Stomach (tissue), 9 donors: Measurements from ENCODE around the gene MST1. TPM values are rescaled to one million over a fixed set of nuclear protein-coding genes. Genes with fewer than 3 reads are reported as not detected.

Experiments used
- DNase-seq, 2 donors: peaks; one replicate each; pipeline versions ENCODE4 v3.0.0 to v3.0.0-alpha.2; 2013 to 2019
- H3K27ac ChIP-seq, 5 donors: fragments of 200-600 bp in 4 of 5; sonication (generic) in 4 of 5; one replicate each; pipeline ENCODE4 v1.5.1; 2013 to 2019; ENCODE audit warnings: mild to moderate bottlenecking in 1 of 5, moderate library complexity in 1 of 5
- H3K27me3 ChIP-seq, 3 donors: fragments of 200-600 bp; sonication (generic); one replicate each; pipeline ENCODE4 v1.5.1; 2017 to 2019; ENCODE audit warnings: mixed run types in 1 of 3
- H3K36me3 ChIP-seq, 4 donors: fragments of 200-600 bp; sonication (generic); 1 replicate in 3 of 4; 2 replicates in 1 of 4; pipeline ENCODE4 v1.5.1; 2016 to 2019
- H3K4me1 ChIP-seq, 4 donors: fragments of 200-600 bp; sonication (generic); one replicate each; pipeline ENCODE4 v1.5.1; 2016 to 2019
- H3K4me3 ChIP-seq, 4 donors: fragments of 200-600 bp; sonication (generic) in 3 of 4; one replicate each; pipeline ENCODE4 v1.5.1; 2016 to 2019; ENCODE audit warnings: mild to moderate bottlenecking in 1 of 4
- H3K9me3 ChIP-seq, 4 donors: fragments of 200-600 bp; sonication (generic); one replicate each; pipeline ENCODE4 v1.5.1; 2016 to 2019
- EP300 ChIP-seq: sonication (generic); formaldehyde crosslinking; IDR thresholded peaks from one replicate; pipeline ENCODE4 v1.6.1; 2017; ENCODE audit warnings: antibody characterized with exemption
- POLR2A ChIP-seq, 4 donors: fragments of 450-650 bp; IDR thresholded peaks; one replicate each; pipeline ENCODE4 v1.6.1; 2016; ENCODE audit warnings: antibody characterized with exemption in 4 of 4, control low read depth in 2 of 4, mild to moderate bottlenecking in 1 of 4, moderate library complexity in 1 of 4
- POLR2AphosphoS5 ChIP-seq, 3 donors: sonication (generic); formaldehyde crosslinking; IDR thresholded peaks; one replicate each; pipeline ENCODE4 v1.6.1; 2016; ENCODE audit warnings: antibody characterized with exemption in 3 of 3
- WGBS, 5 donors: extraction: QIAGEN DNeasy Blood & Tissue Kit in 3 of 5; methylation state at CpG; one replicate each; pipeline versions ENCODE4 v1.1.5 to v1.1.7; 2013 to 2018; 5-methylcytosine and 5-hydroxymethylcytosine counted together
- intact Hi-C: fragments of 100-400 bp; cut with DNase I; formaldehyde crosslinking; loops from one replicate; pipeline ENCODE4 v1.15.1; 2023; ENCODE audit warnings: low total_unique reads
- polyA plus RNA-seq, 3 donors: library from polyadenylated mRNA; stranded (reverse); fragments of 200-250 nt; gene quantifications; one replicate each; pipeline ENCODE4 v1.2.3, GENCODE V29; 2013
- total RNA-seq, 5 donors: library from RNA; depleted of rRNA; stranded (reverse); fragments of >200 nt; gene quantifications; one replicate each; pipeline versions ENCODE4 v1.1.0 to v1.2.3, GENCODE V29; 2014 to 2016
- TF ChIP-seq, protein P1 (sequence below), 7 experiments: fragments of 450-650 bp in 4 of 7; fragments of 200-600 bp in 3 of 7; sonication (generic) in 3 of 7; IDR thresholded peaks; one replicate each; pipeline ENCODE4 v1.5.1; 2016 to 2019; ENCODE audit warnings: antibody characterized with exemption in 7 of 7, control low read depth in 2 of 7, mild to moderate bottlenecking in 1 of 7
- donor health status: healthy with polysubstance abuse.
- donor health status: Bipolar disorder and iron deficiency.
- donor health status: healthy.

Gene MST1
- total and polyA plus RNA-seq, 8 donors, result 6.7 to 172 (median 19.7) TPM

DNA sequence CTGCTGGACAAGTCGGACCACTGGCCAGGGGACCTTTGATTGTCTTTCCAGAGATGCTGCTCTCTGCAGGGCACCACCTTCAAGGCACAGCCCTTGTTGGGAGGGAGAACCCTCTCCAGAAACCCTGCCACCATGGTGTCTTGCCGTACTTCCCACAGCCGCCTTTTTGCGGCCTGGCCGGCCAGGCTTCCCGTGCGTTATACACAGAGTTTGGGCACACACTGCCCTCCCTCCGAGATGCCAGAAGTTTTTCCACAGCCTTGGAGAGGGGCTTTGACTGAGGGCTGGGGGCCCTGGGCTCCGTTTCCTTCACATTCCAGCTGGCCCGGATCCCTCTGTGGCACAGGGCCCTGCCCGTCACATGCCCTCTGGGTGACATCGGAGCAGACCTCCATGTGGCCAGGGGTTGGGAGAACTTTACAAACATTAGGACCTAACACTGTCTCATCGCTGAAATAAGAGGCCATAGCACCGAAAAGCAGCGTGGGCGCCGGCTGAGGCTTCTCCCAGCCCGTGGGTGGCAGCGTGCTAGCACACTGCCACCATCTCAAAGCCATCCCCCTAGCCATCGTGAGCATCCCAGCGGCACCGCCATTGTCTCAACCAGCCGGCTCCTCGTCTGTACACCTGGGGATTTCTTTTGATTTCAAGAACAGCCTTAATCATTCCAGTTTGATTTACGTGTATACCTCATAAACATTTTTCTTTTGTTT, 21.4 kb downstream of the MST1 start:
- Histone ChIP-seq H3K27me3 (peaks cover 0 to 15% (median 0%) of the 10 kb centered on the region in 3 donors), H3K27ac (no peak overlapping the region), H3K9me3 (no peaks in the 10 kb centered on the region), H3K4me3 (no peak overlapping the region), H3K36me3 (no peaks in the 10 kb centered on the region), H3K4me1 (peaks cover 0 to 40% (median 15%) of the 10 kb centered on the region in 4 donors)
- DNase-seq, result no peak
- TF ChIP-seq POLR2A (IDR thresholded peaks at IDR 0.05), result no peak
- no peak for TF ChIP-seq POLR2AphosphoS5 (IDR thresholded peaks at IDR 0.05)
- no peak for TF ChIP-seq EP300
- TF ChIP-seq, protein P1, sequence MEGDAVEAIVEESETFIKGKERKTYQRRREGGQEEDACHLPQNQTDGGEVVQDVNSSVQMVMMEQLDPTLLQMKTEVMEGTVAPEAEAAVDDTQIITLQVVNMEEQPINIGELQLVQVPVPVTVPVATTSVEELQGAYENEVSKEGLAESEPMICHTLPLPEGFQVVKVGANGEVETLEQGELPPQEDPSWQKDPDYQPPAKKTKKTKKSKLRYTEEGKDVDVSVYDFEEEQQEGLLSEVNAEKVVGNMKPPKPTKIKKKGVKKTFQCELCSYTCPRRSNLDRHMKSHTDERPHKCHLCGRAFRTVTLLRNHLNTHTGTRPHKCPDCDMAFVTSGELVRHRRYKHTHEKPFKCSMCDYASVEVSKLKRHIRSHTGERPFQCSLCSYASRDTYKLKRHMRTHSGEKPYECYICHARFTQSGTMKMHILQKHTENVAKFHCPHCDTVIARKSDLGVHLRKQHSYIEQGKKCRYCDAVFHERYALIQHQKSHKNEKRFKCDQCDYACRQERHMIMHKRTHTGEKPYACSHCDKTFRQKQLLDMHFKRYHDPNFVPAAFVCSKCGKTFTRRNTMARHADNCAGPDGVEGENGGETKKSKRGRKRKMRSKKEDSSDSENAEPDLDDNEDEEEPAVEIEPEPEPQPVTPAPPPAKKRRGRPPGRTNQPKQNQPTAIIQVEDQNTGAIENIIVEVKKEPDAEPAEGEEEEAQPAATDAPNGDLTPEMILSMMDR (IDR thresholded peaks at IDR 0.05), result no peak
- WGBS, 5 donors, result 80 to 88% (median 82%) methylated on average over 20 to 25 of the region's 25 CpGs
- intact Hi-C loops, result loop anchor here (5.0 kb wide), 1 partner anchor 126 kb away; no protein-coding TSS in a partner anchor

DNA sequence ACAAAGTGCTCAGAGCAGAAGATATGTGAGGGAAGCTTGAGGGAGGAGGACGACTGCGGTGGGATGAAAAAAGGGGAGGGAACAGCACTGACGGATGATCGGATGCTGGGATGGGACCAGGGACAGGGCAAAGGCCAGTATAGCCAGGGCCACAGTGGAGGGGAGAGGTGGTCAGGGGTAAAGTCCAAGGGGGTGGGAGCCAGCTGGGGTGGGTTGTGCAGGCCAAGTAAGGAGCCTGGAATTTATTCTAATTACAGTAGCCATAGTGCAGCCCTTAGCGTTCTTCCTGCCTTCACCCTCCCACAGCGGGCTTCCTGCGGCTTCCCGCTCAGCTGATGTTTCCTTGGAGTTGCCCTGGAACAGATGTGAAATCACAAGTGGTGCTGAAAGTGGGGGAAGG, 22.7 kb downstream of the MST1 start:
- Histone ChIP-seq H3K36me3 (no peaks in the 10 kb centered on the region), H3K9me3 (no peaks in the 10 kb centered on the region), H3K27ac (peak overlapping the region in 3 of 5 donors; percentile 33 to 67 (median 45)), H3K4me3 (no peak overlapping the region), H3K4me1 (peaks cover 0 to 33% (median 12%) of the 10 kb centered on the region in 4 donors), H3K27me3 (peaks cover 0 to 24% (median 0%) of the 10 kb centered on the region in 3 donors)
- TF ChIP-seq POLR2AphosphoS5 (IDR thresholded peaks at IDR 0.05) (no peak), POLR2A (IDR thresholded peaks at IDR 0.05) (no peak), EP300 (no peak)
- TF ChIP-seq, protein P1 (IDR thresholded peaks at IDR 0.05), result no peak
- intact Hi-C loops, result loop anchor here (5.0 kb wide), 1 partner anchor 124 kb away; no protein-coding TSS in a partner anchor
- 26 to 62% (median 44%) methylated on average over 8 of the region's 8 CpGs for WGBS, 5 donors
- no peak for DNase-seq

DNA sequence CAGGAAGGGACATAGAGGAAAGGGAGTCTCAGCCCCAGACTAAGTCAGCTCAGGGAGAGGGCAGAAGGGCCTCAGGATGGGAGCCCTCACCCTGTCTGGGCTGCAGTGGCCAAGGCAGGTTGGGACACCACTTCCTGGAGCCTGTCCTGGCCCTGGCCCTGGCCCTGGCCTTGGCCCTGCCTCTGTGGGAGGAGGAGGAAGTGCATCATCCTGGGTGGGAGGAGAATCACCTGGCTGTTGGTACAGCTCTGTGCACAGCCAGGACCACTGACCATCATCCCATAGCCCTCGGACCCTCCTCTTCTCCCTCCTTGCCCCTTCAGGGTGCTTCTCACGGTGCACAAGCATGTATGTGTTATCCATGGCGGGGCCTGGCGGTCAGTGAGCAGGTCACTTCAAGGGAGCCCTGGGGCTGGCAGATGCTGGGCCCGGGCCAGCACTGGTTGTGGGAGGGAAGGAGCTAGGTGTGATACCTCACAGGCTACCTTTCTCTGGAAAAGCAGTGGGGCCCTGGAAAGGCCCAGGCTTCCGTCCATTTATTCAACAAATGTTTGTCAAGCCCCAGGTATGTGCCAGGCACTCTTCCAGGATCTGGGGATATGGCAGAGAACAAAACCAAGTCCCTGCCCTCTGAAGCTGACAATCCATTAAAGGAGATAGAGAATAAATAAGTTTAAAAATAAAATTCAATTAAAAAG, 23.3 kb downstream of the MST1 start:
- Histone ChIP-seq H3K27me3 (peaks cover 0 to 24% (median 0%) of the 10 kb centered on the region in 3 donors), H3K9me3 (no peaks in the 10 kb centered on the region), H3K4me1 (peaks cover 0 to 33% (median 12%) of the 10 kb centered on the region in 4 donors), H3K27ac (peak overlapping the region; percentile 6 to 67 (median 33)), H3K4me3 (no peak overlapping the region), H3K36me3 (no peaks in the 10 kb centered on the region)
- intact Hi-C loops, result loop anchor here (5.0 kb wide), 1 partner anchor 124 kb away; no protein-coding TSS in a partner anchor
- WGBS, 5 donors, result 39 to 60% (median 49%) methylated on average over 6 of the region's 6 CpGs
- peak in 1 of 2 donors; percentile 69 for DNase-seq
- TF ChIP-seq POLR2AphosphoS5 (IDR thresholded peaks at IDR 0.05), result no peak
- TF ChIP-seq EP300, result no peak
- no peak for TF ChIP-seq POLR2A (IDR thresholded peaks at IDR 0.05)
- TF ChIP-seq, protein P1 (IDR thresholded peaks at IDR 0.05), result no peak

DNA sequence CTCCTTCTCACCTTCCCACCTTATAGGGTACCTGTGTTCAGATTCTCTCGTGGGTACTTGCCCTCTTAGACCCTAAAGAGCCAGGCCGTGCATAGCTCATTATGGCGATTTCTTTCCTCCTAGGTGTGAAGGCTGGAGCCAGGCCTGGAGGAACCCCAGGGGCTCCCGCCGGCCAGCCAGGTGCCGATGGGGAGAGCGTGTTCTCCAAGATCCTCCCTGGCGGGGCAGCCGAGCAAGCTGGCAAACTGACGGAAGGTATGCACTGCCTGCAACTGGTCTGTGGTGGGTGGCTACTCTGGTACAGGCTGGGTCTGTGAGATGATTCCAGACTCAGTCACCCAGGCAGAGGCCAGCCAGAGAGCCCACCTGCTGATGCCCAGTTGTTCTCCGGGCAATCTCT, 25.0 kb downstream of the MST1 start:
- Histone ChIP-seq H3K4me1 (peaks cover 0 to 30% (median 11%) of the 10 kb centered on the region in 4 donors), H3K4me3 (no peak overlapping the region), H3K36me3 (no peaks in the 10 kb centered on the region), H3K27ac (no peak overlapping the region), H3K27me3 (peaks cover 0 to 24% (median 0%) of the 10 kb centered on the region in 3 donors), H3K9me3 (no peaks in the 10 kb centered on the region)
- WGBS, 5 donors, result 81 to 95% (median 93%) methylated on average over 9 to 11 of the region's 11 CpGs
- intact Hi-C loops, result no loop called here
- TF ChIP-seq POLR2A (IDR thresholded peaks at IDR 0.05) (no peak), EP300 (no peak), POLR2AphosphoS5 (IDR thresholded peaks at IDR 0.05) (no peak)
- TF ChIP-seq, protein P1 (IDR thresholded peaks at IDR 0.05), result no peak
- DNase-seq, result no peak
